BJ (cell line): ENCODE measurements around the gene DEDD2. TPM values are rescaled to one million over a fixed set of nuclear protein-coding genes. Genes with fewer than 3 reads are reported as not detected.

Source experiments
- CTCF ChIA-PET: fragments of 350-600 bp; formaldehyde crosslinking; extraction: SDS; loops from one replicate; lab custom pipeline; 2021; ENCODE audit warnings: antibody characterized with exemption, inconsistent platforms; lab: Yijun Ruan, JAX
- POLR2A ChIA-PET: fragments of 300-600 bp; sonication (Branson Sonifier 250); formaldehyde crosslinking; extraction: SDS; loops from one replicate; lab custom pipeline; 2021; ENCODE audit warnings: antibody characterized with exemption; lab: Charles Lee
- DNase-seq: peaks from one replicate; pipeline ENCODE4 v3.0.0-alpha.2; 2011; ENCODE audit warnings: low read depth
- H3K27me3 ChIP-seq: 2 replicates; pipeline ENCODE4 v1.6.0; 2011; ENCODE audit warnings: low read length; ENCODE audit not compliant: control insufficient read depth, insufficient read depth
- H3K36me3 ChIP-seq: 2 replicates; pipeline ENCODE4 v1.5.1; 2011; ENCODE audit warnings: low read length; ENCODE audit not compliant: control insufficient read depth, insufficient read depth
- H3K4me3 ChIP-seq: 2 replicates; pipeline ENCODE4 v1.5.1; 2011; ENCODE audit warnings: low read depth, mild to moderate bottlenecking, control low read depth, low read length
- polyA plus RNA-seq: library from polyadenylated mRNA; depleted of rRNA; stranded (reverse); fragments of >200 nt; gene quantifications from 2 replicates; pipeline ENCODE4 v1.2.3, GENCODE V29; 2011
- TF ChIP-seq, protein P1 (sequence below): IDR thresholded peaks from 2 replicates; pipeline ENCODE4 v1.5.1; 2011; ENCODE audit warnings: low read depth, mild to moderate bottlenecking, control low read depth, inconsistent platforms, low read length, moderate library complexity; ENCODE audit not compliant: insufficient read depth

Gene DEDD2
- polyA plus RNA-seq, 1 experiment: 30.4 TPM

DNA sequence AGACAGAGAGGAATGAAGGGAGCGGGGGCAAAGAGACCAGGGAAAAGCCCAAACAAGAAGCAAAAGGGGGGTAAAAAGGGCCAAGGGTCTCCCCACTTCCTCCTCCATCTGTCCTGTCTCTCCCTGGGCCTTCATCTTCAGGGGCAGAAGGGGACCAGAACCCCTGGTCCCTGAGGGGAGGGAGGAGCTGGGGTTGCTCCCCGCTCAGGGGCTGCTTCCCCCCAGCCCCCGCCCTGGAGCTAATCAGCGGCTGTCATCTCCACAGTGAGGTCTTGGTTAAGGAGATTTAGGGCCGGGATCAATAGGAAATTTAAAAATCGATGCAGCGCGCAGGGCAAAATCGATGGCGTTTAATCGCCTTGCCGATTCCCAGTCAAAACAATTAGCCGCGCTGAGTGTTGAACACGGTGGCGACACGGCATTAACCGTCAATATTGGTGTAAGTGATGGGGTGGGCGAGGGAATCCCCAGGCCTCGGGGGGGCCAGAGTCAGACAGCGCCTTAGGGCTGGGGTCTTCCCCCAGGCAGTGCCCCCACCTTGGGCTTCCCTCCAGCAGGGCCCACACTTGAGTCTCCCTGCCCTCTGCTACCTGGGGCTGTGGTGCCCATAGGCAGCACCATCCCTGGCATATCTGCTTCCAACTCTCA lies 55.7 kb downstream of the DEDD2 start:
- no peak overlapping the region for H3K4me3 ChIP-seq
- ChIA-PET CTCF (no interaction called here), POLR2A (no interaction called here)
- no peaks in the 10 kb centered on the region for H3K36me3 ChIP-seq
- DNase-seq: no peak
- TF ChIP-seq, protein P1, sequence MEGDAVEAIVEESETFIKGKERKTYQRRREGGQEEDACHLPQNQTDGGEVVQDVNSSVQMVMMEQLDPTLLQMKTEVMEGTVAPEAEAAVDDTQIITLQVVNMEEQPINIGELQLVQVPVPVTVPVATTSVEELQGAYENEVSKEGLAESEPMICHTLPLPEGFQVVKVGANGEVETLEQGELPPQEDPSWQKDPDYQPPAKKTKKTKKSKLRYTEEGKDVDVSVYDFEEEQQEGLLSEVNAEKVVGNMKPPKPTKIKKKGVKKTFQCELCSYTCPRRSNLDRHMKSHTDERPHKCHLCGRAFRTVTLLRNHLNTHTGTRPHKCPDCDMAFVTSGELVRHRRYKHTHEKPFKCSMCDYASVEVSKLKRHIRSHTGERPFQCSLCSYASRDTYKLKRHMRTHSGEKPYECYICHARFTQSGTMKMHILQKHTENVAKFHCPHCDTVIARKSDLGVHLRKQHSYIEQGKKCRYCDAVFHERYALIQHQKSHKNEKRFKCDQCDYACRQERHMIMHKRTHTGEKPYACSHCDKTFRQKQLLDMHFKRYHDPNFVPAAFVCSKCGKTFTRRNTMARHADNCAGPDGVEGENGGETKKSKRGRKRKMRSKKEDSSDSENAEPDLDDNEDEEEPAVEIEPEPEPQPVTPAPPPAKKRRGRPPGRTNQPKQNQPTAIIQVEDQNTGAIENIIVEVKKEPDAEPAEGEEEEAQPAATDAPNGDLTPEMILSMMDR: no peak
- peaks cover 31% of the 10 kb centered on the region for H3K27me3 ChIP-seq

DNA sequence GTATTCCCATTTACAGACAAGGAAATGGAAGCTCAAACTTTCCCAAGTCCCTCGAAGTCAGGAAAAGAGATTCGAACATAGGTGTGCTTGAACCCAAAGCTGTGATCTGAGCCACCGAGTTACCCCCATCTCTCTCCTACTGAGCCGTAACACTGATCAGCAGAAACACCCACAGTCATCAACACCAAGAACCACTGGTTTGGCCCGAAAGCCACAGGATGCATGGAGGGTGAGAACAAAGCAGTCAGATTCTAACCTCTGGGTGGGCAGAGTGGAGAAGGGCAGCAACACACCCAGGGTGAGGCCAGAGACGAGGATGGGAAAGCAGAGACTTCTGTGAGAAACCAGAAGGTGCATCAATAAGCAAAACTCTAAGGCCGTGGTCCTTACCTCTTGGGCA lies 57.5 kb downstream of the DEDD2 start:
- DNase-seq: no peak
- ChIA-PET POLR2A (interaction anchor here (0.6 kb wide), 1 partner anchor 169 kb away, joined by 6 read pairs; no protein-coding TSS in a partner anchor), CTCF (interaction anchor here (0.8 to 1.9 kb wide), 2 partner anchors 17 to 25 kb away, joined by 3 to 7 read pairs; no protein-coding TSS in a partner anchor)
- TF ChIP-seq, protein P1: no peak
- H3K4me3 ChIP-seq: no peak overlapping the region
- no peaks in the 10 kb centered on the region for H3K36me3 ChIP-seq
- peaks cover 45% of the 10 kb centered on the region for H3K27me3 ChIP-seq

DNA sequence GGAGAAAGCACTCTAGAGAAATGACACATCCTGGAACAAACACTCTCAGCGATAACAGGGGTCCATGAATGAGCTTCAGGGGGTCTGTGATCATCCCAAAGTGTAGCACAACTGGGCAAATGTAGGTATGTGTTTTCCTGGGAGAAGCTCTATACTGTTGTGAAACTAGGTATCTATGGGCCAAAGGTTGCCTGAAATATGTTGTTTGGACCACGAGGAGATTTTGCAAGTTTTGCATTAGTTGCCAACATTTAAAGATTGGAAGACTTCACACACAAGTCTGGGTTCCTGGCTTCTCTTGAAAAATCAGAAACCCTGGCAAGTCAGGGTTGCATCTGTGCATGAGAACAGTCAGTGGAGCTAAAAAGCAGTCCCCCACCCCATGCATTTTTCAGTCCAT lies 58.6 kb downstream of the DEDD2 start:
- CTCF ChIA-PET: interaction anchor here (1.2 to 1.9 kb wide), 2 partner anchors 26 to 50 kb away, joined by 5 to 7 read pairs; no protein-coding TSS in a partner anchor
- H3K4me3 ChIP-seq: no peak overlapping the region
- TF ChIP-seq, protein P1: no peak
- DNase-seq: no peak
- POLR2A ChIA-PET: interaction anchor here (0.5 kb wide), 1 partner anchor 293 kb away, joined by 4 read pairs; no protein-coding TSS in a partner anchor
- H3K27me3 ChIP-seq: peaks cover 54% of the 10 kb centered on the region
- no peaks in the 10 kb centered on the region for H3K36me3 ChIP-seq

DNA sequence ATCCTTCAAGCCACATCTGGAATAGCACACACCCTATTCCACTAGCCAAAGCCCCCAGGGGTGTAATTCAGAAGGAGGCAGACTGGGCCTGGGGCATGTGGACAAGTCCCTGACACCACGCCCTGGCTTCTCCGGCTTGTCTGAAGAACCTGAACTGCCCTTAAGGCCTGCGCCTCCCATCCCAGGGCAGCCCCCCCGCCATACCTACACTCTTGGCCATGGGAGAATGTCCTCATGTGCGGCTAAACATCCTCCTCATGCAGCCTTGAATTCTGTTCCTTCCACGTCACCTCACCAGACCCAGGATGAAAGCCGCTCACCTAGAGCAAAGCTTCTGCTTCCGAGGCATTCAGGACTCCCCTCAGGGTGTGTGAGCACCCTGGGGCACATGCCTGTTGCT lies 60.9 kb downstream of the DEDD2 start:
- CTCF ChIA-PET: no interaction called here
- Histone ChIP-seq H3K27me3 (peaks cover 63% of the 10 kb centered on the region), H3K4me3 (no peak overlapping the region), H3K36me3 (no peaks in the 10 kb centered on the region)
- TF ChIP-seq, protein P1: no peak
- DNase-seq: no peak
- POLR2A ChIA-PET: no interaction called here

DNA sequence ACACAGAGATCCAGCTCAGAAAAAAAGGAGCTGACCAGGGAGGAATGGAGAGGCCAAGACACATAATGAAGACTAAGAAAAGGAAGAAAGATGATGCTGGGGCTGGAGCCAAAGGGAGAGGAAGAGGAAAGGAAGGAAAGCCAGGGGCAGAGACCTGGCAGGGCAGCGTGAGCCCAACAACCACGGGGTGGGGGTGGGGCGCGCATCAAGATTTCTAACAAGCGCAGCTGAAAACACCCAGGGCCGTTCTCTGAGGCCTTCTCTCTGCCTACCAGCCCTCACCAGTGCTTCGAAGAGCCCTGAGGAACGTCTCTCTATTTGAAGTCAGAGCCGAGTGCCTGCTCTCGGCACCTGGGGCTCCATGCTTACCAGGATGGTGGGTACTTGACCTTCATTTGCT lies 61.7 kb downstream of the DEDD2 start:
- ChIA-PET CTCF (no interaction called here), POLR2A (no interaction called here)
- TF ChIP-seq, protein P1: no peak
- Histone ChIP-seq H3K4me3 (no peak overlapping the region), H3K27me3 (peaks cover 61% of the 10 kb centered on the region), H3K36me3 (no peaks in the 10 kb centered on the region)
- no peak for DNase-seq
